H1 (cell line): Measurements from ENCODE around the gene NID2. TPM values are rescaled to one million over a fixed set of nuclear protein-coding genes. Genes with fewer than 3 reads are reported as not detected.

ENCODE experiments used
- CTCF ChIA-PET: fragments of 300-600 bp; sonication (Branson Sonifier 250); formaldehyde crosslinking; loops from one replicate; lab custom pipeline; 2021; ENCODE audit not compliant: partially characterized antibody; lab: Charles Lee
- POLR2A ChIA-PET: fragments of 300-600 bp; sonication (Branson Sonifier 250); formaldehyde crosslinking; loops from one replicate; lab custom pipeline; 2021; ENCODE audit warnings: inconsistent platforms; ENCODE audit not compliant: partially characterized antibody; lab: Charles Lee
- DNase-seq, 2 experiments: peaks; one replicate each; pipeline versions ENCODE4 v3.0.0 to v3.0.0-alpha.2; 2010 to 2022; ENCODE audit warnings: low spot score in 2 of 2, low read depth in 1 of 2, mixed read lengths in 1 of 2
- FAIRE-seq: peaks from 2 replicates; lab custom pipeline; 2011; peaks lifted over from hg19 to GRCh38; lab: Jason Lieb, UNC
- H2AFZ ChIP-seq: 2 replicates; pipeline ENCODE4 v1.8.1; 2012; ENCODE audit warnings: low read length, inconsistent platforms
- H2AK5ac ChIP-seq: 2 replicates; pipeline ENCODE4 v1.6.1; 2013; ENCODE audit warnings: low read depth, low read length
- H2BK120ac ChIP-seq: replicated peaks from 2 replicates; pipeline ENCODE3; 2013; ENCODE audit warnings: low read depth, low read length, inconsistent platforms
- H2BK12ac ChIP-seq: 2 replicates; pipeline ENCODE4 v1.6.1; 2013; ENCODE audit warnings: low read depth, low read length
- H2BK15ac ChIP-seq: 2 replicates; pipeline ENCODE4 v1.6.1; 2013; ENCODE audit warnings: low read length
- H2BK20ac ChIP-seq: 2 replicates; pipeline ENCODE4 v1.6.1; 2013; ENCODE audit warnings: low read length
- H2BK5ac ChIP-seq: 2 replicates; pipeline ENCODE4 v1.6.1; 2013; ENCODE audit warnings: low read depth, low read length
- H3K14ac ChIP-seq: 2 replicates; pipeline ENCODE4 v1.6.1; 2013; ENCODE audit warnings: inconsistent platforms; ENCODE audit not compliant: insufficient read length
- H3K18ac ChIP-seq: 2 replicates; pipeline ENCODE4 v1.6.1; 2013; ENCODE audit warnings: low read length; ENCODE audit errors: extremely low read depth
- H3K23ac ChIP-seq: 2 replicates; pipeline ENCODE4 v1.6.1; 2013; ENCODE audit warnings: inconsistent platforms; ENCODE audit not compliant: insufficient read length
- H3K23me2 ChIP-seq: 2 replicates; pipeline ENCODE4 v1.6.1; 2013; ENCODE audit warnings: low read depth, low read length
- H3K27ac ChIP-seq: 2 replicates; pipeline ENCODE4 v1.6.1; 2011; ENCODE audit warnings: low read depth, low read length, inconsistent platforms
- H3K27me3 ChIP-seq, 4 experiments: replicated peaks in 1 of 4; 1 replicate in 1 of 4; 2 replicates in 3 of 4; pipeline versions ENCODE4 v1.6.1 to v1.8.1; 2011 to 2013; ENCODE audit warnings: low read length in 3 of 4, mild to moderate bottlenecking in 3 of 4, inconsistent platforms in 2 of 4, mixed read lengths in 2 of 4, moderate library complexity in 1 of 4; ENCODE audit not compliant: control insufficient read depth in 3 of 4, insufficient read depth in 3 of 4; ENCODE audit errors: extremely low read depth in 1 of 4
- H3K36me3 ChIP-seq, 4 experiments: 2 replicates each; pipeline versions ENCODE4 v1.6.1 to v1.8.1; 2011 to 2013; ENCODE audit warnings: mild to moderate bottlenecking in 4 of 4, low read length in 3 of 4, moderate library complexity in 2 of 4, control low read depth in 1 of 4, inconsistent platforms in 1 of 4; ENCODE audit not compliant: insufficient read depth in 4 of 4, control insufficient read depth in 2 of 4
- H3K4ac ChIP-seq: replicated peaks from 2 replicates; pipeline ENCODE3; 2013; ENCODE audit warnings: low read length, low read depth, mixed read lengths, inconsistent platforms; ENCODE audit not compliant: insufficient read length
- H3K4me1 ChIP-seq, 4 experiments: replicated peaks in 1 of 4; 1 replicate in 1 of 4; 2 replicates in 3 of 4; pipeline versions ENCODE4 v1.6.1 to v1.8.1; 2011 to 2013; ENCODE audit warnings: low read length in 3 of 4, inconsistent platforms in 2 of 4, mixed read lengths in 1 of 4; ENCODE audit not compliant: insufficient read depth in 4 of 4, control insufficient read depth in 3 of 4
- H3K4me2 ChIP-seq, 2 experiments: 2 replicates each; pipeline versions ENCODE4 v1.6.1 to v1.8.1; 2011 to 2013; ENCODE audit warnings: low read depth in 2 of 2, low read length in 2 of 2, control low read depth in 1 of 2, inconsistent platforms in 1 of 2, mild to moderate bottlenecking in 1 of 2; ENCODE audit not compliant: insufficient read depth in 1 of 2
- H3K4me3 ChIP-seq, 4 experiments: fragments of 200-600, 300-600 bp in 1 of 4; sonication (generic), shearing (Covaris generic), sonication (Bioruptor Twin) in 1 of 4; 2 replicates each; pipeline versions ENCODE4 v1.5.1 to v1.8.1; 2011 to 2016; ENCODE audit warnings: low read length in 4 of 4, low read depth in 3 of 4, control low read depth in 2 of 4, inconsistent platforms in 2 of 4, mild to moderate bottlenecking in 2 of 4, mixed read lengths in 1 of 4, moderate library complexity in 1 of 4; ENCODE audit not compliant: insufficient read depth in 2 of 4; ENCODE audit errors: extremely low read depth in 1 of 4
- H3K56ac ChIP-seq: replicated peaks from 2 replicates; pipeline ENCODE3; 2013; ENCODE audit warnings: low read depth, mild to moderate bottlenecking, mixed read lengths, low read length, inconsistent platforms; ENCODE audit not compliant: insufficient read length
- H3K79me1 ChIP-seq: 2 replicates; pipeline ENCODE4 v1.6.1; 2013; ENCODE audit warnings: low read depth, low read length, control low read depth
- H3K79me2 ChIP-seq, 2 experiments: 2 replicates each; pipeline versions ENCODE4 v1.6.1 to v1.8.1; 2012 to 2013; ENCODE audit warnings: low read length in 2 of 2, mild to moderate bottlenecking in 2 of 2, inconsistent platforms in 1 of 2; ENCODE audit not compliant: insufficient read depth in 2 of 2, control insufficient read depth in 1 of 2
- H3K9ac ChIP-seq, 4 experiments: replicated peaks in 1 of 4; 1 replicate in 1 of 4; 2 replicates in 3 of 4; pipeline versions ENCODE4 v1.6.1 to v1.8.1; 2011 to 2013; ENCODE audit warnings: low read depth in 3 of 4, low read length in 3 of 4, control low read depth in 2 of 4, mild to moderate bottlenecking in 2 of 4, moderate library complexity in 2 of 4, inconsistent platforms in 1 of 4; ENCODE audit errors: extremely low read depth in 1 of 4
- H3K9me3 ChIP-seq, 2 experiments: 2 replicates each; pipeline versions ENCODE4 v1.6.1 to v1.8.1; 2012 to 2013; ENCODE audit warnings: mild to moderate bottlenecking in 2 of 2, moderate library complexity in 2 of 2, control low read depth in 1 of 2, inconsistent platforms in 1 of 2, low read depth in 1 of 2, low read length in 1 of 2, mixed read lengths in 1 of 2; ENCODE audit not compliant: insufficient read depth in 2 of 2
- H4K20me1 ChIP-seq, 2 experiments: replicated peaks in 1 of 2; 2 replicates each; pipeline versions ENCODE3 to v1.8.1; 2011 to 2013; ENCODE audit warnings: inconsistent platforms in 2 of 2, low read length in 2 of 2, mild to moderate bottlenecking in 1 of 2; ENCODE audit not compliant: insufficient read depth in 2 of 2, control insufficient read depth in 1 of 2
- H4K5ac ChIP-seq: 2 replicates; pipeline ENCODE4 v1.6.1; 2013; ENCODE audit warnings: low read length, low read depth, mixed read lengths, inconsistent platforms; ENCODE audit not compliant: insufficient read length
- H4K8ac ChIP-seq: 2 replicates; pipeline ENCODE4 v1.8.0; 2013; ENCODE audit warnings: mild to moderate bottlenecking, moderate library complexity, low read length, inconsistent platforms; ENCODE audit not compliant: insufficient read depth; ENCODE audit errors: extremely low read depth
- H4K91ac ChIP-seq: replicated peaks from 2 replicates; pipeline ENCODE3; 2013; ENCODE audit warnings: low read length, mixed read lengths, inconsistent platforms; ENCODE audit not compliant: insufficient read length
- ASH2L ChIP-seq: fragments of 200-600, 300-600 bp; sonication (generic); IDR thresholded peaks from one replicate; pipeline ENCODE4 v1.7.1; 2017; ENCODE audit warnings: low read length
- BACH1 ChIP-seq: IDR thresholded peaks from 2 replicates; pipeline ENCODE4 v1.6.1; 2012; ENCODE audit warnings: low read length, improper control_type of control experiment
- CREB1 ChIP-seq: IDR thresholded peaks from 2 replicates; pipeline ENCODE4 v1.6.1; 2012; ENCODE audit warnings: inconsistent platforms
- RAD21 ChIP-seq, 2 experiments: IDR thresholded peaks in 1 of 2; conservative IDR thresholded peaks in 1 of 2; 2 replicates each; pipeline ENCODE4 v1.6.1; 2011; ENCODE audit warnings: low read depth in 2 of 2, low read length in 2 of 2, improper control_type of control experiment in 1 of 2, inconsistent platforms in 1 of 2, mild to moderate bottlenecking in 1 of 2, moderate library complexity in 1 of 2
- RXRA ChIP-seq: IDR thresholded peaks from 2 replicates; pipeline ENCODE4 v1.6.1; 2011; ENCODE audit warnings: low read depth, mild to moderate bottlenecking, low read length, moderate library complexity; ENCODE audit not compliant: insufficient read depth
- SIRT6 ChIP-seq: IDR thresholded peaks from one replicate; pipeline ENCODE4 v1.7.1; 2012; ENCODE audit warnings: low read length, inconsistent platforms
- SUZ12 ChIP-seq: fragments of 200-600 bp; sonication (generic); IDR thresholded peaks from 2 replicates; pipeline ENCODE4 v1.6.1; 2012; ENCODE audit warnings: mild to moderate bottlenecking, inconsistent platforms, low read length, moderate library complexity, mixed read lengths
- TCF12 ChIP-seq: IDR thresholded peaks from 2 replicates; pipeline ENCODE4 v1.6.1; 2011; ENCODE audit warnings: low read depth, mild to moderate bottlenecking, low read length
- WGBS, 2 experiments: shearing (Covaris generic) in 1 of 2; methylation state at CpG; one replicate each; pipeline versions ENCODE4 v1.1.6 to v1.1.7; 2013 to 2015; ENCODE audit warnings: low lambda C conversion rate in 2 of 2, mixed read lengths in 2 of 2, inconsistent platforms in 1 of 2, low coverage in 1 of 2, missing lambda C conversion rate in 1 of 2; ENCODE audit not compliant: insufficient replicate concordance in 2 of 2, insufficient coverage in 1 of 2, insufficient read length in 1 of 2; ENCODE audit errors: extremely low coverage in 1 of 2, missing lambda C conversion rate in 1 of 2; 5-methylcytosine and 5-hydroxymethylcytosine counted together
- polyA plus RNA-seq, 7 experiments: library from polyadenylated mRNA; depleted of rRNA in 3 of 7; stranded (reverse) in 5 of 7; unstranded in 2 of 7; fragments of >200 nt in 5 of 7; fragments of 200-250 nt in 2 of 7; gene quantifications; 1 replicate in 5 of 7; 2 replicates in 1 of 7; 4 replicates in 1 of 7; pipeline versions ENCODE4 v1.2.1 to v1.2.3, GENCODE V29; 2011 to 2013; ENCODE audit warnings: missing spikeins in 2 of 7, mixed read lengths in 2 of 7
- total RNA-seq: library from RNA; stranded (reverse); fragmentation: NEBNext Ultra II Directional; extraction: Animal tissue kit (Norgen Biotek cat#: 25700); gene quantifications from 2 replicates; pipeline ENCODE4 v1.2.1, GENCODE V29; 2021
- TF ChIP-seq, protein P1 (sequence below), 3 experiments: IDR thresholded peaks; 1 replicate in 2 of 3; 2 replicates in 1 of 3; pipeline versions ENCODE4 v1.5.1 to v1.6.1; 2011; ENCODE audit warnings: low read length in 3 of 3, mild to moderate bottlenecking in 3 of 3, inconsistent platforms in 2 of 3, low read depth in 1 of 3, moderate library complexity in 1 of 3; ENCODE audit not compliant: insufficient read depth in 1 of 3; ENCODE audit errors: control extremely low read depth in 1 of 3
- TF ChIP-seq, protein P2 (sequence below): IDR thresholded peaks from 2 replicates; pipeline ENCODE4 v1.6.1; 2011; ENCODE audit warnings: low read depth, mild to moderate bottlenecking, low read length; ENCODE audit not compliant: insufficient read depth

NID2 gene
- total and polyA plus RNA-seq, 2 of the 8 experiments (the other 6 are each of a cell fraction or from before 2014, with no cell fraction given) = 6.1 to 12.6 TPM

DNA sequence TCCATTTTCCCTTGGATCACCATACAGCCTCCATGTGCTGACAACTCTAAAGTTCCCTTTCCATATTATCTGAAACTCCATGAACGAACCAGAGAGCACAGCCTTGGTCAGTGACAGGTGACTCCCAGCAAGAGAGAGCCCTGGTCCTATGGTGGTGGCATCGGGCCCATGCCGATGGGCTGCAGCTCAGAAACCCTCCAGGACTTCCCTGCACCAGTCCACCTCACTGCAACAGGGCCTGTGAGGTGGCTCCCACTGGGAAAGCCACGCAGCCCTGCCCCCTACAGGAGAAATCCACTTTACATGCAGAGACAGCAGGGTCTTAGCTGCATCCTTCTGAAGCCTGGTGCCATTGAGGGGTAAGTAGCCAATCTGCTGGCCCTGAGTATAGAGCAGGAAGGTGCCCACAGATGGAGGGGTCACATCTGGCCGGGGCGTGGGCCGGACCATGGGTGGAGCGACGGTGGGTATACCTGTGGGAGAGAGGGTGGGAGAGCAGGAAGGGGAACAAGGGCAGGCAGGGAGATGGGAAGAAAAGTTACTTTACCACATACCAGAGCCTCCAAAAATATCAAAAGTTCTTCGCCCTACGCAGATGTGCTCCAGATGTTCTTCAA lies 54.8 kb downstream of the NID2 start:
- H3K18ac ChIP-seq = no peak overlapping the region
- no peaks in the 10 kb centered on the region; a peak in 1 of 4 replicates for H3K9me3 ChIP-seq
- H4K91ac ChIP-seq = no peak overlapping the region
- FAIRE-seq = no peak
- no peak overlapping the region for H3K56ac ChIP-seq
- no peak overlapping the region for H2BK5ac ChIP-seq
- no peak overlapping the region for H2BK20ac ChIP-seq
- no peaks in the 10 kb centered on the region for H3K79me1 ChIP-seq
- H2AK5ac ChIP-seq = no peak overlapping the region
- no peaks in the 10 kb centered on the region for H3K27me3 ChIP-seq
- WGBS, 2 experiments = 83% methylated on average over 11 of the region's 11 CpGs; no CpG with 5 or more reads in 1 of the 2 experiments
- H3K4me1 ChIP-seq = peaks cover 2 to 12% (median 10%) of the 10 kb centered on the region in 4 experiments; a peak in 6 of 7 replicates
- H3K36me3 ChIP-seq = peaks cover 7 to 29% (median 19%) of the 10 kb centered on the region in 4 experiments
- H3K4ac ChIP-seq = no peak overlapping the region
- peak in 1 of 2 experiments; percentile 74 for DNase-seq
- H2BK15ac ChIP-seq = no peak overlapping the region
- H4K5ac ChIP-seq = no peak overlapping the region
- no peak overlapping the region for H3K9ac ChIP-seq
- H3K4me2 ChIP-seq = no peak overlapping the region
- H3K27ac ChIP-seq = no peak overlapping the region
- no peaks in the 10 kb centered on the region for H4K20me1 ChIP-seq
- no peak overlapping the region for H3K14ac ChIP-seq
- ChIA-PET CTCF (interaction anchor here (0.6 to 5.0 kb wide), 21 partner anchors 7 to 238 kb away, joined by 3 to 46 read pairs (median 5); partner anchors contain the start of gene NID2), POLR2A (interaction anchor here (0.6 to 2.0 kb wide), 4 partner anchors 10 to 919 kb away, joined by 3 to 7 read pairs (median 4); partner anchors contain the start of gene TRIM9)
- no peak overlapping the region for H2BK12ac ChIP-seq
- H4K8ac ChIP-seq = peak overlapping the region; percentile 76
- H2AFZ ChIP-seq = no peak overlapping the region
- no peaks in the 10 kb centered on the region for H3K79me2 ChIP-seq
- no peak overlapping the region for H3K4me3 ChIP-seq
- no peak overlapping the region for H2BK120ac ChIP-seq
- no peaks in the 10 kb centered on the region for H3K23me2 ChIP-seq
- no peak overlapping the region for H3K23ac ChIP-seq
- TF ChIP-seq TCF12 (no peak), RXRA (no peak), RAD21 (IDR thresholded peaks at IDR 0.05 in 1 of 2, conservative IDR thresholded peaks at IDR 0.05 in 1 of 2; ENCODE audit: low read depth in 2 of 2, low read length in 2 of 2) (peak; percentile 35 to 47), SUZ12 (no peak), BACH1 (peak; percentile 54; the same call in 1 of the 2 replicates), ASH2L (no peak), SIRT6 (no peak), CREB1 (no peak)
- TF ChIP-seq, protein P1, sequence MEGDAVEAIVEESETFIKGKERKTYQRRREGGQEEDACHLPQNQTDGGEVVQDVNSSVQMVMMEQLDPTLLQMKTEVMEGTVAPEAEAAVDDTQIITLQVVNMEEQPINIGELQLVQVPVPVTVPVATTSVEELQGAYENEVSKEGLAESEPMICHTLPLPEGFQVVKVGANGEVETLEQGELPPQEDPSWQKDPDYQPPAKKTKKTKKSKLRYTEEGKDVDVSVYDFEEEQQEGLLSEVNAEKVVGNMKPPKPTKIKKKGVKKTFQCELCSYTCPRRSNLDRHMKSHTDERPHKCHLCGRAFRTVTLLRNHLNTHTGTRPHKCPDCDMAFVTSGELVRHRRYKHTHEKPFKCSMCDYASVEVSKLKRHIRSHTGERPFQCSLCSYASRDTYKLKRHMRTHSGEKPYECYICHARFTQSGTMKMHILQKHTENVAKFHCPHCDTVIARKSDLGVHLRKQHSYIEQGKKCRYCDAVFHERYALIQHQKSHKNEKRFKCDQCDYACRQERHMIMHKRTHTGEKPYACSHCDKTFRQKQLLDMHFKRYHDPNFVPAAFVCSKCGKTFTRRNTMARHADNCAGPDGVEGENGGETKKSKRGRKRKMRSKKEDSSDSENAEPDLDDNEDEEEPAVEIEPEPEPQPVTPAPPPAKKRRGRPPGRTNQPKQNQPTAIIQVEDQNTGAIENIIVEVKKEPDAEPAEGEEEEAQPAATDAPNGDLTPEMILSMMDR (IDR thresholded peaks at IDR 0.05; ENCODE audit: control extremely low read depth in 1 of 3, insufficient read depth in 1 of 3, low read depth in 1 of 3, low read length in 3 of 3) = peak; percentile 62 to 69 (median 67)
- TF ChIP-seq, protein P2, sequence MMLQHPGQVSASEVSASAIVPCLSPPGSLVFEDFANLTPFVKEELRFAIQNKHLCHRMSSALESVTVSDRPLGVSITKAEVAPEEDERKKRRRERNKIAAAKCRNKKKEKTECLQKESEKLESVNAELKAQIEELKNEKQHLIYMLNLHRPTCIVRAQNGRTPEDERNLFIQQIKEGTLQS = no peak
